NB4 (cell line): ENCODE results near the gene HNF1B.
A peak's percentile ranks its signal among the peaks of the same experiment; 100 is the strongest.

Source experiments
- DNase-seq: peaks from one replicate; pipeline ENCODE4 v3.0.0; 2010; ENCODE audit warnings: low read depth
- H3K4me3 ChIP-seq: one replicate; pipeline ENCODE4 v1.5.1; 2011; ENCODE audit warnings: mild to moderate bottlenecking, low read depth, low read length, moderate library complexity
- MYC ChIP-seq: IDR thresholded peaks from 2 replicates; pipeline ENCODE4 v1.6.1; 2011; ENCODE audit warnings: low read depth, low read length
- POLR2A ChIP-seq: IDR thresholded peaks from 2 replicates; pipeline ENCODE4 v1.6.1; 2011; ENCODE audit warnings: mild to moderate bottlenecking; ENCODE audit not compliant: insufficient read length; ENCODE audit errors: extremely low read depth
- TF ChIP-seq, protein P1 (sequence below): IDR thresholded peaks from one replicate; pipeline ENCODE4 v1.5.1; 2012; ENCODE audit warnings: low read depth, low read length
- TF ChIP-seq, protein P2 (sequence below): IDR thresholded peaks from 2 replicates; pipeline ENCODE4 v1.6.1; 2011; ENCODE audit warnings: low read depth, low read length

Gene HNF1B

GRCh38 chr17:37647856-37648255, 97.0 kb downstream of the HNF1B start:
- no peak overlapping the region for H3K4me3 ChIP-seq
- no peak for DNase-seq
- TF ChIP-seq MYC, result no peak
- TF ChIP-seq, protein P1, sequence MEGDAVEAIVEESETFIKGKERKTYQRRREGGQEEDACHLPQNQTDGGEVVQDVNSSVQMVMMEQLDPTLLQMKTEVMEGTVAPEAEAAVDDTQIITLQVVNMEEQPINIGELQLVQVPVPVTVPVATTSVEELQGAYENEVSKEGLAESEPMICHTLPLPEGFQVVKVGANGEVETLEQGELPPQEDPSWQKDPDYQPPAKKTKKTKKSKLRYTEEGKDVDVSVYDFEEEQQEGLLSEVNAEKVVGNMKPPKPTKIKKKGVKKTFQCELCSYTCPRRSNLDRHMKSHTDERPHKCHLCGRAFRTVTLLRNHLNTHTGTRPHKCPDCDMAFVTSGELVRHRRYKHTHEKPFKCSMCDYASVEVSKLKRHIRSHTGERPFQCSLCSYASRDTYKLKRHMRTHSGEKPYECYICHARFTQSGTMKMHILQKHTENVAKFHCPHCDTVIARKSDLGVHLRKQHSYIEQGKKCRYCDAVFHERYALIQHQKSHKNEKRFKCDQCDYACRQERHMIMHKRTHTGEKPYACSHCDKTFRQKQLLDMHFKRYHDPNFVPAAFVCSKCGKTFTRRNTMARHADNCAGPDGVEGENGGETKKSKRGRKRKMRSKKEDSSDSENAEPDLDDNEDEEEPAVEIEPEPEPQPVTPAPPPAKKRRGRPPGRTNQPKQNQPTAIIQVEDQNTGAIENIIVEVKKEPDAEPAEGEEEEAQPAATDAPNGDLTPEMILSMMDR, result no peak
- no peak for TF ChIP-seq POLR2A
- TF ChIP-seq, protein P2, sequence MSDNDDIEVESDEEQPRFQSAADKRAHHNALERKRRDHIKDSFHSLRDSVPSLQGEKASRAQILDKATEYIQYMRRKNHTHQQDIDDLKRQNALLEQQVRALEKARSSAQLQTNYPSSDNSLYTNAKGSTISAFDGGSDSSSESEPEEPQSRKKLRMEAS, result no peak

- H3K4me3 ChIP-seq, result peak overlapping the region; percentile 97
- TF ChIP-seq POLR2A, result no peak
- TF ChIP-seq, protein P2, result no peak
- TF ChIP-seq, protein P1, result no peak
- no peak for TF ChIP-seq MYC
- no peak for DNase-seq
Observed at GRCh38 chr17:37643869-37644268, 101.0 kb downstream of the HNF1B start.

DNA sequence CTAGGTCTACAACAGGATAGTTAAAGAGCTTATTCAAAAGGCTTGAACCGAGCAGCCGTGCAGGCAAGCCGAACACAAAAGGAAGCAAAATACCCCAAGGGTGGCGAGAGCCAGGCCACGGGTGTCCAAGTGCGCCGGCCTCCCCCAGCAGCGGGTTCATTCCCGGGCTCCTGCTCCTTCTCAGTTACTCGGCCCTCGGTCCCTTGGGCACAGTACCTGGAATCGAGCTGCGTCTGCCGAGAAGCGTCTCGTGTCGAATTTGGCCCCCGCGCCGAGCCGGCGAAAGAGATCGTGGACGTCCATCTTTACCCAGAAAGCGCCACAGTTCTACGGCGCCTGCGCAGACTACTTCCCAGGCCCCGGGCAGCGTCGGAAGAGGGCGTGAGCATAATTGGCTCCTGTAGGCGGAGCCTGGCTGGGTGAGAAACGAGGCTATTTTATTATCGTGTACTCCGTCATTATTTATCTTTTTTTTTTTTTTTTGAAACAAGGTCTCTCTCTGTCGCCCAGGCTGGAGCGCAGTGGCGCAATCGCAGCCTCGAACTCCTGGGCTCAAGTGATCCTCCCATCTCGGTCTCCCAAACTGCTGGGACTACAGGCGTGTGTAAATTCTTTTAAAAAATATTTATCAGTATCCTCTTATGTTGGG, 101.6 kb downstream of the HNF1B start, which contains the start of gene DDX52:
Gene DDX52, minus strand, starts transcription at position 329 of the 649 bp plus-strand sequence. Its CDS starts 26 bp downstream, at position 303.
- TF ChIP-seq, protein P1, result no peak
- peak; percentile 66; the same call in 1 of the 2 replicates for TF ChIP-seq MYC
- peak; percentile 87 for TF ChIP-seq POLR2A
- TF ChIP-seq, protein P2, result peak; percentile 39
- H3K4me3 ChIP-seq, result peak within 1 kb of the TSS; percentile 97
- peak; percentile 92 for DNase-seq

GRCh38 chr17:37642681-37643080, 102.2 kb downstream of the HNF1B start:
- peak overlapping the region; percentile 97 for H3K4me3 ChIP-seq
- DNase-seq, result peak; percentile 45
- TF ChIP-seq MYC, result no peak
- TF ChIP-seq, protein P2, result no peak
- TF ChIP-seq, protein P1, result no peak
- TF ChIP-seq POLR2A, result no peak

DNA sequence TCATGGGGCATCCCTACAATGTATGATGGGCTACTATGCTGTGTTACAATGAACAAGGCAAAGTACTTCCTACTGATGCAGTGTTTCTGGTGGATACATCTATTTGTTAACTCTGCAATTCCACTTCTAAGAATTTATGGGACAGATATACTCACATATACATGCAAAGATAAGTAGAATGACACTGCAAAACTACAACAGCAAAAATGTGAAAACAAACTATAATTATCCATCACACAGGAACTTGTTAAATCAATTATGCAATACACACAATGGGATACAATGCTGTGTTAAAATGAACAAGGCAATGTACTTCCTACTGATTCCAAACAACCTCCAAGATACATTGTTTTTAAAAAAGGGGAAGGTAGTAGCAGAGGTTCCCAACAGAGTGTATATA, 104.8 kb downstream of the HNF1B start:
- TF ChIP-seq, protein P1, result no peak
- TF ChIP-seq, protein P2, result no peak
- no peak for TF ChIP-seq POLR2A
- no peak for TF ChIP-seq MYC
- peak; percentile 31 for DNase-seq
- peak overlapping the region; percentile 2 for H3K4me3 ChIP-seq

DNA sequence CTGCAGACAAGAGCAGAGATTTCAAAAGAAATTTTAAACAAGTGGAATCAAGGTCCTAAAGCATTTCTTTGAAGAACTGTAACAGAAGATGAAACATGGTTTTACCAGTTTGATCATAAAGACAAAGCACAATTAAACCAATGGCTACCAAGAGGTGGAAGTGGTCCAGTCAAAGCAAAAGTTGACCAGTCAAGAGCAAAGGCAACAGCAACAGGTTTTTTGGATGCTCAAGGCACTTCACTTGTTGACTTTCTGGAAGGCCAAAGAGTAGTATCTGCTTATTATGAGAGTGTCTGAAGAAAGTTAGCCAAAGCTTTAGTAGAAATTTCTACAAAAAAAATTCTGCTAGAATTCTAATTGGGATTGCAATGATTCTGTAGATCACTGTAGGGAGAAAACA, 106.9 kb downstream of the HNF1B start:
- H3K4me3 ChIP-seq, result no peak overlapping the region
- no peak for DNase-seq

More for the DNA sequence above, 106.9 kb downstream of the HNF1B start:
- TF ChIP-seq, protein P1, result no peak
- TF ChIP-seq MYC, result no peak
- no peak for TF ChIP-seq POLR2A
- TF ChIP-seq, protein P2, result no peak
